K562 (cell line): ENCODE measurements around the gene CYB5B. TPM values are rescaled to one million over a fixed set of nuclear protein-coding genes. Genes with fewer than 3 reads are reported as not detected.

ENCODE experiments used
- ADNP ChIP-seq: fragments of 200-800 bp; sonication (Bioruptor generic); IDR thresholded peaks from 2 replicates; pipeline ENCODE4 v1.6.1; 2016; ENCODE audit warnings: missing genetic modification characterization, missing compliant biosample characterization
- ARNT ChIP-seq, 2 experiments: fragments of 450-650 bp; IDR thresholded peaks; 2 replicates each; pipeline ENCODE4 v1.6.1; 2016; ENCODE audit warnings: mild to moderate bottlenecking in 1 of 2
- ATF4 ChIP-seq: fragments of 450-650 bp; formaldehyde crosslinking; IDR thresholded peaks from 2 replicates; pipeline ENCODE4 v1.4.0; 2022; ENCODE audit warnings: mild to moderate bottlenecking, moderate library complexity
- EWSR1 ChIP-seq: fragments of 450-650 bp; IDR thresholded peaks from 2 replicates; pipeline ENCODE4 v1.6.1; 2018; ENCODE audit warnings: borderline replicate concordance, mild to moderate bottlenecking, low read depth, moderate library complexity; ENCODE audit not compliant: partially characterized antibody
- FOSL1 ChIP-seq: fragments of 200-800 bp; sonication (Bioruptor generic); conservative IDR thresholded peaks from 2 replicates; pipeline ENCODE4 v1.6.1; 2016; ENCODE audit warnings: missing genetic modification characterization, missing compliant biosample characterization
- GATA2 ChIP-seq: sonication (generic); formaldehyde crosslinking; IDR thresholded peaks from 2 replicates; pipeline ENCODE4 v1.4.0; 2020; ENCODE audit warnings: mild to moderate bottlenecking, missing genetic modification reagents
- NFXL1 ChIP-seq: fragments of 450-650 bp; formaldehyde crosslinking; IDR thresholded peaks from 2 replicates; pipeline ENCODE4 v1.4.0; 2021; ENCODE audit warnings: mild to moderate bottlenecking
- PML ChIP-seq: IDR thresholded peaks from 2 replicates; pipeline ENCODE4 v1.6.1; 2012; ENCODE audit warnings: low read length, inconsistent platforms
- RBM22 ChIP-seq: fragments of 200-400 bp; formaldehyde crosslinking; IDR thresholded peaks from 2 replicates; pipeline ENCODE4 v1.6.1; 2018; ENCODE audit warnings: low read length, low read depth; ENCODE audit not compliant: poor library complexity, severe bottlenecking
- SMARCB1 ChIP-seq: IDR thresholded peaks from 2 replicates; pipeline ENCODE4 v1.6.1; 2011; ENCODE audit warnings: improper control_type of control experiment, low read depth; ENCODE audit not compliant: insufficient read length
- SMARCE1 ChIP-seq: fragments of 450-650 bp; IDR thresholded peaks from 2 replicates; pipeline ENCODE4 v1.7.1; 2016; ENCODE audit warnings: mild to moderate bottlenecking
- TBL1XR1 ChIP-seq, 2 experiments: IDR thresholded peaks; 2 replicates each; pipeline ENCODE4 v1.6.1; 2012; ENCODE audit warnings: improper control_type of control experiment in 2 of 2, low read length in 2 of 2, mild to moderate bottlenecking in 1 of 2
- TBP ChIP-seq: optimal IDR thresholded peaks from 2 replicates; pipeline ENCODE3; 2011; ENCODE audit warnings: low read depth, low read length, improper control_type of control experiment
- ZBTB8A ChIP-seq: fragments of 450-650 bp; IDR thresholded peaks from 2 replicates; pipeline ENCODE4 v1.6.1; 2018; ENCODE audit warnings: mild to moderate bottlenecking, moderate library complexity; ENCODE audit not compliant: partially characterized antibody
- ZKSCAN3 ChIP-seq: fragments of 250-450 bp; sonication (Bioruptor Pico); IDR thresholded peaks from 2 replicates; pipeline ENCODE4 v1.4.0; 2020
- ZNF316 ChIP-seq: fragments of 450-650 bp; IDR thresholded peaks from 2 replicates; pipeline ENCODE4 v1.6.1; 2016
- polyA plus RNA-seq, 8 experiments: library from polyadenylated mRNA; depleted of rRNA in 4 of 8; stranded (reverse) in 5 of 8; unstranded in 3 of 8; fragments of >200 nt; fragmentation: Nextera tagmentation in 2 of 8; fragmentation: Illumina TruSeq in 1 of 8; extraction: Ambion mirVana in 2 of 8; extraction: Trizol in 1 of 8; gene quantifications; 2 replicates each; pipeline versions ENCODE4 v1.2.1 to v1.2.3, GENCODE V29; 2011 to 2014; ENCODE audit warnings: inconsistent platforms in 1 of 8, missing spikeins in 1 of 8
- total RNA-seq, 7 experiments: library from RNA; depleted of rRNA in 6 of 7; stranded (reverse); fragments of >200 nt in 6 of 7; fragmentation: Illumina TruSeq in 2 of 7; extraction: Trizol in 2 of 7; gene quantifications; 2 replicates each; pipeline versions ENCODE4 v1.2.1 to v1.2.3, GENCODE V29; 2011 to 2021; ENCODE audit warnings: low replicate concordance in 1 of 7
- TF ChIP-seq, protein P1 (sequence below): sonication (generic); formaldehyde crosslinking; IDR thresholded peaks from 2 replicates; pipeline ENCODE4 v1.8.0; 2022; ENCODE audit warnings: missing genetic modification reagents, mild to moderate bottlenecking, borderline replicate concordance

CYB5B gene
- total and polyA plus RNA-seq, 9 of the 15 experiments (the other 6 are each of a cell fraction or from before 2014, with no cell fraction given) = 29.9 to 274 (median 136) TPM

- TF ChIP-seq RBM22 = no peak
- TF ChIP-seq, protein P1, sequence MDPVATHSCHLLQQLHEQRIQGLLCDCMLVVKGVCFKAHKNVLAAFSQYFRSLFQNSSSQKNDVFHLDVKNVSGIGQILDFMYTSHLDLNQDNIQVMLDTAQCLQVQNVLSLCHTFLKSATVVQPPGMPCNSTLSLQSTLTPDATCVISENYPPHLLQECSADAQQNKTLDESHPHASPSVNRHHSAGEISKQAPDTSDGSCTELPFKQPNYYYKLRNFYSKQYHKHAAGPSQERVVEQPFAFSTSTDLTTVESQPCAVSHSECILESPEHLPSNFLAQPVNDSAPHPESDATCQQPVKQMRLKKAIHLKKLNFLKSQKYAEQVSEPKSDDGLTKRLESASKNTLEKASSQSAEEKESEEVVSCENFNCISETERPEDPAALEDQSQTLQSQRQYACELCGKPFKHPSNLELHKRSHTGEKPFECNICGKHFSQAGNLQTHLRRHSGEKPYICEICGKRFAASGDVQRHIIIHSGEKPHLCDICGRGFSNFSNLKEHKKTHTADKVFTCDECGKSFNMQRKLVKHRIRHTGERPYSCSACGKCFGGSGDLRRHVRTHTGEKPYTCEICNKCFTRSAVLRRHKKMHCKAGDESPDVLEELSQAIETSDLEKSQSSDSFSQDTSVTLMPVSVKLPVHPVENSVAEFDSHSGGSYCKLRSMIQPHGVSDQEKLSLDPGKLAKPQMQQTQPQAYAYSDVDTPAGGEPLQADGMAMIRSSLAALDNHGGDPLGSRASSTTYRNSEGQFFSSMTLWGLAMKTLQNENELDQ = no peak
- TF ChIP-seq NFXL1 (CRISPR knock-in tag) = no peak
- TF ChIP-seq SMARCB1 = no peak
- 0 out of 2 replicates have a peak, but pooled peaks have one; percentile 85 for TF ChIP-seq FOSL1
- TF ChIP-seq TBL1XR1 (IDR thresholded peaks at IDR 0.05; ENCODE audit: low read length in 2 of 2) = no peak
- TF ChIP-seq ZBTB8A = no peak
- no peak for TF ChIP-seq TBP
- TF ChIP-seq ZNF316 = no peak
- TF ChIP-seq ATF4 = no peak
- TF ChIP-seq ADNP (tag) = 0 out of 2 replicates have a peak, but pooled peaks have one; percentile 45
- no peak for TF ChIP-seq EWSR1
- TF ChIP-seq GATA2 = no peak
- TF ChIP-seq SMARCE1 = no peak
- TF ChIP-seq ZKSCAN3 (CRISPR knock-in tag) = no peak
- no peak for TF ChIP-seq ARNT (IDR thresholded peaks at IDR 0.05)
- no peak; the same call in 1 of the 2 replicates for TF ChIP-seq PML
Observed at GRCh38 chr16:69477546-69477945, 53.1 kb downstream of the CYB5B start (continued).
